Right lobe of liver (tissue), 4 donors: ENCODE data around the gene PLCB1.

Experiments
- POLR2A ChIP-seq: fragments of 450-650 bp; IDR thresholded peaks from one replicate; pipeline ENCODE4 v1.6.1; 2017; ENCODE audit warnings: antibody characterized with exemption, mild to moderate bottlenecking
- TF ChIP-seq, protein P1 (sequence below), 4 donors: fragments of 200-600 bp in 3 of 4; fragments of 450-650 bp in 1 of 4; IDR thresholded peaks; one replicate each; pipeline versions ENCODE4 v1.5.1 to v1.8.0; 2016 to 2022; ENCODE audit warnings: antibody characterized with exemption in 4 of 4, mild to moderate bottlenecking in 2 of 4
- donor health status: DM: no; HTN: no; CAD: no.
- donor health status: DM: no; HTN: no; CAD: no.
- donor health status: DM: no; HTN: yes; CAD: no.

DNA sequence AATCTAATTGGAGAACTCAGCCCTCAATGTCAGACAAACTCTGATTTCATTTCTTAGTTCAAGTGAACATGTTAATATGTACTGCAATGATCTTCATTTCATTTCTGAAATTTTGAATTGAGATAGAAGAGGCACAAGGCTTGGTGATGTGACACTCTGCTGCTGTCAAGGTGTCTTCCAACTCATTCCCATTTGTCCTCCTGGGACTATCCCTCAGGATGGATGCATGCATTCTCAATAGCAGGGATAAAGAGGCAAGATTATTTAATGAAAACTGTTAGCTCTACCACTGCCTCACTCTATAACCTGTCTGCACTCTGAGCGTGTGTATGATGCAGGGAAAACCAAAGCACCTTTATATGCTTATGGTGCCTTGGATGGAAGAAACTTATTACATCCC lies 78.7 kb downstream of the PLCB1 start:
- TF ChIP-seq, protein P1, sequence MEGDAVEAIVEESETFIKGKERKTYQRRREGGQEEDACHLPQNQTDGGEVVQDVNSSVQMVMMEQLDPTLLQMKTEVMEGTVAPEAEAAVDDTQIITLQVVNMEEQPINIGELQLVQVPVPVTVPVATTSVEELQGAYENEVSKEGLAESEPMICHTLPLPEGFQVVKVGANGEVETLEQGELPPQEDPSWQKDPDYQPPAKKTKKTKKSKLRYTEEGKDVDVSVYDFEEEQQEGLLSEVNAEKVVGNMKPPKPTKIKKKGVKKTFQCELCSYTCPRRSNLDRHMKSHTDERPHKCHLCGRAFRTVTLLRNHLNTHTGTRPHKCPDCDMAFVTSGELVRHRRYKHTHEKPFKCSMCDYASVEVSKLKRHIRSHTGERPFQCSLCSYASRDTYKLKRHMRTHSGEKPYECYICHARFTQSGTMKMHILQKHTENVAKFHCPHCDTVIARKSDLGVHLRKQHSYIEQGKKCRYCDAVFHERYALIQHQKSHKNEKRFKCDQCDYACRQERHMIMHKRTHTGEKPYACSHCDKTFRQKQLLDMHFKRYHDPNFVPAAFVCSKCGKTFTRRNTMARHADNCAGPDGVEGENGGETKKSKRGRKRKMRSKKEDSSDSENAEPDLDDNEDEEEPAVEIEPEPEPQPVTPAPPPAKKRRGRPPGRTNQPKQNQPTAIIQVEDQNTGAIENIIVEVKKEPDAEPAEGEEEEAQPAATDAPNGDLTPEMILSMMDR (IDR thresholded peaks at IDR 0.05), result no peak
- TF ChIP-seq POLR2A, result no peak
